ENCODE results near the gene FBLN2. TPM values are rescaled to one million over a fixed set of nuclear protein-coding genes. Genes with fewer than 3 reads are reported as not detected.

FBLN2 gene
- total RNA-seq, 1 experiment from 2014 or later: 0.11 TPM

GRCh38 chr3:13502791-13503060, 46.2 kb upstream of the FBLN2 start:
- Histone ChIP-seq H3K4me2 (ENCODE audit: low read length) (no peak overlapping the region), H3K9ac (ENCODE audit: low read length) (no peak overlapping the region), H3K27ac (ENCODE audit: low read length) (no peak overlapping the region), H4K20me1 (ENCODE audit: low read length) (no peaks in the 10 kb centered on the region), H3K79me2 (ENCODE audit: low read length) (no peaks in the 10 kb centered on the region), H3K27me3 (ENCODE audit: low read length) (no peaks in the 10 kb centered on the region), H3K4me1 (ENCODE audit: insufficient read depth, low read length) (peaks cover 24% of the 10 kb centered on the region), H3K4me3 (ENCODE audit: low read length) (no peak overlapping the region), H3K36me3 (ENCODE audit: low read depth, low read length) (no peaks in the 10 kb centered on the region), H3K9me2 (replicated peaks; ENCODE audit: low read length) (no peaks in the 10 kb centered on the region), H3F3A (ENCODE audit: low read length, unreplicated experiment) (no peaks in the 10 kb centered on the region), H2AFZ (ENCODE audit: low read length) (no peak overlapping the region), H3K9me3 (ENCODE audit: low read length) (no peaks in the 10 kb centered on the region)
- intact Hi-C loops (cut with micrococcal nuclease): no loop called here
- ATAC-seq: no peak
- ChIA-PET CTCF (no interaction called here), POLR2A (ENCODE audit: unreplicated experiment) (no interaction called here)
- no peak for TF ChIP-seq CTCF (conservative IDR thresholded peaks at IDR 0.05; ENCODE audit: low read depth, low read length)
- TF ChIP-seq EZH2phosphoT487 (IDR thresholded peaks at IDR 0.05; ENCODE audit: borderline replicate concordance, low read length): no peak
- TF ChIP-seq EZH2 (IDR thresholded peaks at IDR 0.05; ENCODE audit: low read length, unreplicated experiment): no peak
- no peak for DNase-seq
- no TSS peak for BruUV-seq (replicated peaks)

- no peak for TF ChIP-seq CTCF (conservative IDR thresholded peaks at IDR 0.05; ENCODE audit: low read depth, low read length)
- TF ChIP-seq EZH2phosphoT487 (IDR thresholded peaks at IDR 0.05; ENCODE audit: borderline replicate concordance, low read length): no peak
- TF ChIP-seq EZH2 (IDR thresholded peaks at IDR 0.05; ENCODE audit: low read length, unreplicated experiment): no peak
- Histone ChIP-seq H3K9ac (ENCODE audit: low read length) (peak overlapping the region; percentile 46), H3K79me2 (ENCODE audit: low read length) (no peaks in the 10 kb centered on the region), H3F3A (ENCODE audit: low read length, unreplicated experiment) (no peaks in the 10 kb centered on the region), H3K4me1 (ENCODE audit: insufficient read depth, low read length) (peaks cover 34% of the 10 kb centered on the region), H3K9me3 (ENCODE audit: low read length) (no peaks in the 10 kb centered on the region), H3K4me2 (ENCODE audit: low read length) (peak overlapping the region; percentile 5; the same call in 1 of the 2 replicates), H4K20me1 (ENCODE audit: low read length) (no peaks in the 10 kb centered on the region), H3K4me3 (ENCODE audit: low read length) (no peak overlapping the region), H2AFZ (ENCODE audit: low read length) (no peak overlapping the region), H3K36me3 (ENCODE audit: low read depth, low read length) (no peaks in the 10 kb centered on the region), H3K27me3 (ENCODE audit: low read length) (no peaks in the 10 kb centered on the region), H3K27ac (ENCODE audit: low read length) (peak overlapping the region; percentile 60), H3K9me2 (replicated peaks; ENCODE audit: low read length) (no peaks in the 10 kb centered on the region)
- POLR2A ChIA-PET (ENCODE audit: unreplicated experiment): no interaction called here
- peak; percentile 72 for ATAC-seq
- peak; percentile 87 for DNase-seq
- BruUV-seq (replicated peaks): TSS peak; percentile 10
- intact Hi-C loops (cut with micrococcal nuclease): no loop called here
- CTCF ChIA-PET: interaction anchor here (0.6 to 0.9 kb wide), 2 partner anchors 143 to 497 kb away, joined by 3 to 5 read pairs; no protein-coding TSS in a partner anchor
These were observed 44.6 kb upstream of the FBLN2 start for GRCh38 chr3:13504161-13504831.

Data from PC-3 (cell line).